ENCODE measurements around the gene CCM2L. TPM values are rescaled to one million over a fixed set of nuclear protein-coding genes. Genes with fewer than 3 reads are reported as not detected.

CCM2L gene
- total RNA-seq, 2 donors from 2014 or later: 5.2 to 7.8 TPM

GRCh38 chr20:32035426-32035779 lies 25.2 kb downstream of the CCM2L start:
- no peak for DNase-seq
- no peak overlapping the region for H3K27ac Mint-ChIP-seq
- H3K9me3 Mint-ChIP-seq: no peaks in the 10 kb centered on the region
- H3K36me3 Mint-ChIP-seq (ENCODE audit: low read depth): no peaks in the 10 kb centered on the region
- TF ChIP-seq CTCF (conservative IDR thresholded peaks at IDR 0.05): peak; percentile 2
- no peak overlapping the region for H3K4me3 Mint-ChIP-seq
- no peak overlapping the region for H3K4me3 ChIP-seq (ENCODE audit: low read length)
- H3K27me3 ChIP-seq (ENCODE audit: control insufficient read depth, insufficient read depth, low read length, poor library complexity, severe bottlenecking): peaks cover 17% of the 10 kb centered on the region
- peaks cover 55% of the 10 kb centered on the region for H3K27me3 Mint-ChIP-seq (ENCODE audit: insufficient read depth)
- no peak overlapping the region for H3K27ac ChIP-seq (ENCODE audit: low read depth, low read length)
- 92 to 94% methylated on average over 7 to 8 of the region's 8 CpGs for WGBS, 2 experiments (ENCODE audit: insufficient coverage in 1 of 2, insufficient read length in 1 of 2)
- no peaks in the 10 kb centered on the region for H3K4me1 Mint-ChIP-seq
- no peaks in the 10 kb centered on the region for H3K4me1 ChIP-seq (ENCODE audit: control insufficient read depth, insufficient read depth, low read length)
- no peaks in the 10 kb centered on the region for H3K9me3 ChIP-seq (ENCODE audit: control insufficient read depth, low read length)
- no peak overlapping the region for H3K9ac ChIP-seq (ENCODE audit: extremely low read depth, low read length, poor library complexity, severe bottlenecking)
- H3K36me3 ChIP-seq (ENCODE audit: control insufficient read depth, insufficient read depth, low read length): no peaks in the 10 kb centered on the region

GRCh38 chr20:32036252-32036651 lies 26.0 kb downstream of the CCM2L start:
- H3K36me3 ChIP-seq (ENCODE audit: control insufficient read depth, insufficient read depth, low read length): no peaks in the 10 kb centered on the region
- no peaks in the 10 kb centered on the region for H3K9me3 ChIP-seq (ENCODE audit: control insufficient read depth, low read length)
- Mint-ChIP-seq H3K27ac (no peak overlapping the region), H3K9me3 (no peaks in the 10 kb centered on the region), H3K4me3 (no peak overlapping the region), H3K4me1 (peaks cover 3% of the 10 kb centered on the region), H3K27me3 (ENCODE audit: insufficient read depth) (peaks cover 48% of the 10 kb centered on the region), H3K36me3 (ENCODE audit: low read depth) (no peaks in the 10 kb centered on the region)
- H3K4me1 ChIP-seq (ENCODE audit: control insufficient read depth, insufficient read depth, low read length): no peaks in the 10 kb centered on the region
- H3K9ac ChIP-seq (ENCODE audit: extremely low read depth, low read length, poor library complexity, severe bottlenecking): no peak overlapping the region
- DNase-seq: no peak
- no peak overlapping the region for H3K27ac ChIP-seq (ENCODE audit: low read depth, low read length)
- peaks cover 17% of the 10 kb centered on the region for H3K27me3 ChIP-seq (ENCODE audit: control insufficient read depth, insufficient read depth, low read length, poor library complexity, severe bottlenecking)
- no peak overlapping the region for H3K4me3 ChIP-seq (ENCODE audit: low read length)
- TF ChIP-seq CTCF (conservative IDR thresholded peaks at IDR 0.05): no peak
- 68 to 76% methylated on average over 2 to 3 of the region's 4 CpGs for WGBS, 2 experiments (ENCODE audit: insufficient coverage in 1 of 2, insufficient read length in 1 of 2)

GRCh38 chr20:32036716-32037485 lies 26.7 kb downstream of the CCM2L start:
- WGBS, 2 experiments (ENCODE audit: insufficient coverage in 1 of 2, insufficient read length in 1 of 2): 72 to 81% methylated on average over 5 to 10 of the region's 10 CpGs
- no peak overlapping the region for H3K9ac ChIP-seq (ENCODE audit: extremely low read depth, low read length, poor library complexity, severe bottlenecking)
- H3K27me3 Mint-ChIP-seq (ENCODE audit: insufficient read depth): peaks cover 44% of the 10 kb centered on the region
- no peaks in the 10 kb centered on the region for H3K9me3 ChIP-seq (ENCODE audit: control insufficient read depth, low read length)
- H3K27ac ChIP-seq (ENCODE audit: low read depth, low read length): no peak overlapping the region
- no peaks in the 10 kb centered on the region for H3K36me3 Mint-ChIP-seq (ENCODE audit: low read depth)
- no peaks in the 10 kb centered on the region for H3K9me3 Mint-ChIP-seq
- no peaks in the 10 kb centered on the region for H3K36me3 ChIP-seq (ENCODE audit: control insufficient read depth, insufficient read depth, low read length)
- no peak overlapping the region for H3K4me3 ChIP-seq (ENCODE audit: low read length)
- H3K4me1 Mint-ChIP-seq: peaks cover 3% of the 10 kb centered on the region
- no peak overlapping the region for H3K4me3 Mint-ChIP-seq
- peaks cover 17% of the 10 kb centered on the region for H3K27me3 ChIP-seq (ENCODE audit: control insufficient read depth, insufficient read depth, low read length, poor library complexity, severe bottlenecking)
- H3K27ac Mint-ChIP-seq: no peak overlapping the region
- TF ChIP-seq CTCF (conservative IDR thresholded peaks at IDR 0.05): no peak
- no peak for DNase-seq
- H3K4me1 ChIP-seq (ENCODE audit: control insufficient read depth, insufficient read depth, low read length): no peaks in the 10 kb centered on the region
